Stimulated activated naive CD4-positive, alpha-beta T cell (primary cell): Measurements from ENCODE around the gene EYA4.

Experiments used
- DNase-seq, 6 experiments: peaks; one replicate each; lab custom pipeline; 2025; lab: John Stamatoyannopoulos, UW

The EYA4 gene

DNA sequence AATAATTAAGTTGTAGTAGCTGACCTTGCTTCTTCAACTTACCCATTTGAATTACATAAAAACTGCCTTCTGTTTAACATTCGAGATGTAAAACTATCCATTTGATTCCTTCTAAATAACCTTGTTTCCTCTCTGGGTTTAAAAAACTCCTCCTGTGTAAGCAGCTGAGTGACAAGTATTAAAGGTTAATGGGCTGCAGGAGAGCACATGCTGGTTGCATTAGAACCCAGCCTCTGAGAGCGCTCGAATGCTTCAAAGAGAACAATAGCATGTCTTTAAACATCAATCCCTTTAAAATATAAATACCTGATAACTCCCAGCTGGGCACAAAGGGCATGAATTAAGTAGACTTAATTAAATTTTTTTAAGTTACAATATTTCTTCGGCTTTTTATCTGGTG lies 215.8 kb downstream of the EYA4 start:
- DNase-seq, result no peak

DNA sequence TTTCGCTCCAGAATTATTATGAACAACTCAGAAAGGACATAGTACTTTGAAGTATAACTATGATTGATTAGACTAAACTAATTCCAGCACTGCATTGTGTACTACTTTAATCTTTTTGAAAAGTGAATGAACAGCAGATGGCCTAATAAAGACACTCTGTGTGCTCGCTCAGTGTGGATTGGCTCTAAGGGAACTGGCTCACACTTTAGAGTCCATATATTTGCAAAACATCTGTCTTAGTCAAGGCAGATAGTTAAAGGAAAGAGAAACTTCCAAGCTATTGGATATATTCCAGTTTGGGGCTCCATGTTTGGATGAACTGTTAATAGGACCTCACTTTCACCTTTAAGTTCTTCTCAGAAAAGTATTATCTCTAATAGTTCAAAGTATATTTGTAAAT lies 218.9 kb downstream of the EYA4 start:
- DNase-seq, result no peak

DNA sequence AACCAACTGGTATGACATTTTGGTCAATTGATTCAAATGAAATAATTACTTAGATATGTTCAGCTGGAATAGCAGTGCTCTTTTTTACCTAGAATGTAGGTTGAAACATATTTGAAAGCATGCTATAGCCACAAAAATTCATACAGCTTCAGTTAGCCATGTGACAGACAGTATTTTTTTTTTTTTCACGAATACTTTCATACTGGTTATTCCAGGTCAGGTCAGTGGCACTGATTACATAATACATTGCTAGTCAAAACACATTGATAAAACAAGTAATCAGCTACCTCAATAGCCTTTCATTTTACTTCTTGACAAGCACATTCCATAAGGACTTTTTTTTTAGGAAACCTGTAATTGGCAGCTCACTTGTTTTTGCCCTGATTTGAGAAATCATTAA lies 222.6 kb downstream of the EYA4 start:
- no peak for DNase-seq

DNA sequence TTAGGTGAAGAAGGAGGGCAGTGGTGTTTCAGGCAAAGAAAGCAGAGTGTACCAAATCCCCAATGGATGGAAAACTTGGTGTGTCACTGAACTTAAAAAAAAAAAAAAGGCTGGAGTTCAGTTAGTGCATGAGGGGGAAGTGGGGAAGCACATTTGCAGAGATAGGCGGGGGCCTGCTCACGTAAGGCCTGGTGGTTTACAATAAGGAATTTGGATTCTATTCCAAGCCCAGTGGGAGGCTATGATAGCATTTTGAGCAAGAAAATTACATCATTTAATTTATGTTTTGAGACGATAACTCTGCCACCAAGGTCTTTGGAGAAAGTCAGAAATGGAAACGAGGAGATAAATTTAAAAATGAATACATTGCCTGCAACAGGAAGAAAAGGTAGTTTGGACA lies 225.5 kb downstream of the EYA4 start:
- no peak for DNase-seq

DNA sequence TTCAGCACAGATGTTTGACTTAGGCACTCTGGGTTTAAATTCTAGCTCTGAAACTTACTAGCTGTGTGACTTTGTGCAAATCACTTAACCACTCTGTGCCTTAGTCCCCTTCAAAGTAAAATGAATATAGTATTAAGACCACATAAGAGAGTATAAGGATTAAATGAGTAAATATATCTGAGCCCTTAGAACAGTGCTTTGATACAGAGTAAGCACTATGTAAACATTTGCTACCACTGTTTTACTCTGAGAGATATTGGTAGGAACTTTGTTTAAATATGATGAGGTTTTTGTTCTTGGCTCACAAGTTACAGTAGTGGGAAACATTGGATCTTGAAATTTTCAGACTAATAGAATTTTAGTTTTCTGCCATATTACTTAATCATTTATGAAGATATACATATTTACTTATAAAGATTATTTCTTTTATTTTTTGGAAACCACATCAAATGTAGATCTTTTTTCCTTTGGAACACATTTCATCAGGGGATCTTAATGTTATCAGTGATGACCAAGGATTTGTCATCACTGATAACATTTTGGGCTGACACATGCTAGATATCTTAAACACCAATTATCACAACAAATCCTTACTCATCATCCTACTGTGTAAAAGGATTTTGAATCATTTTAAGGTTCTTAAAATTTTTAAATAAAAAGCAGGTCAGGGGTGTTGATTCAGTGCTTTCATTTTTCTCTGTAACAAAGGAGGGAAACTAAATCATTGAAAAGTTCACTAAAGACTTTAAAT lies 226.2 kb downstream of the EYA4 start:
- DNase-seq, result no peak

DNA sequence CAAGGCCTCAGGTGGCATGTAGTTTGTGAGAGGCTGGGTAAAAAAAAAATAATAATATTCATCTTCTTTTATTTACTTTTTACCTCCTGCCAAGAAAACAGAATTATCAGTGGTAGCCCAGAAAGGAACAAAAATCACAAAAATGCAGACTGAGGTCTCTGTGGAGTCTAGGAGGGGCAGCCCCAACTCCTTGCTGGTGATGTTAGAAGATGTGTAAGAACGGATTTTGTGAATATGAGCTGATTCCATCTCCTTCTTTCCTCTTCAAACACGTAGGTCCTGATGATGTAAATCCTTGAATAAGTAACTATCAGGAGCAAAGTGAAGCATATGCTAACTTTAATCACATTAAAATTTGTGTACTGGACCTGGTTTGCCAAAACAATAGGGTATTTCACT lies 226.8 kb downstream of the EYA4 start:
- DNase-seq, result no peak

DNA sequence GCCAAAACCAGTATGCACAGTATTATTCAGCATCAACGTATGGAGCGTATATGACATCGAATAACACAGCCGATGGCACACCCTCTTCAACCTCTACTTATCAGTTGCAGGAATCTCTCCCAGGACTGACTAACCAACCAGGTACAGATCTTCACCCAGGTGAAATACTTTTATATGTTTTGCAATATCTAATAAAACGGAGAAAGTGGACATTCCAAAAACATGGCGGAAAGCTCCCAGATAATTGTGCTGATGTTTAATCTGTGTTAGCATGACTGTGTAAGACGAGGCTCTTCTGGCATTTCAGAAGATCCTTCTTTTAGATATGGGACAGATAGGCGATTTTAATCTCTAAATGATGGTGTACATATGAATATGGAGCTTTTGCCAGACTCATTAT lies 227.4 kb downstream of the EYA4 start:
- DNase-seq, result no peak

DNA sequence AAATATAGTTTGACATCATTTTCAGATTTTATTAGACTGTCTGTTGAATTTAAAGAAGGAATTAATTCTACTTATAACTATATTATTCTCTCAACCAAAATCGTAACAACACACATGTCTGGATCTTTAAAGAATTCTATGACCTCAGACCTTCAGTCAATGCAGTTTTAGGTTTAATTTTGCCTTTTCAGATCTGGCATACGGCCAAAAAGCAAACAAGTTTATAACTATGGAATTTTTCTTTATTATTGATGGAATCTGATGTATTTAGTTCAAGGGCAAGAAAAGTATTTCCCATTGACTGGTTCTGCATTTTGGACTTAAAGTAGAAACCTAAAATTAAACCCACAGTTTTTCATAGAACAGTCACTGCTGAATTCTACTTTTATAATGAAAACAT lies 233.4 kb downstream of the EYA4 start:
- no peak for DNase-seq

DNA sequence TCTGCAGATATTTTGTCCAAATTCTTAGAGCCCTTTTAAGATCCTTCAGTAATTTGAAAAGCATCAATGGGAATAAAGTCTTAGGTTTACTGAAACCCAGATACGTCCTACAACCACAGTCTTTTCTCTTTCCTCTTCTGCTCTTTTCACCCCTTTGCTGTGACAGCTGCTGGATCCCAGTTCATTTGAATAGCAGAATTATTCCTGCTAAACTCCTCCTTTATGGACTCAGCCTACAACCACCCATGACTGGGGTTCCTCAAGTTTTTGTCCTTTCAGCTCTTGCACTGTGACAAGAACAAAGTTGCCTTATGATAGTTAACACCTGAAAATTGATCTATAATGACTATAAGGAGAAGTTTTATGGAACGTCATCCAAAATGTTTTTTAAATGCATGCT lies 237.5 kb downstream of the EYA4 start:
- no peak for DNase-seq

DNA sequence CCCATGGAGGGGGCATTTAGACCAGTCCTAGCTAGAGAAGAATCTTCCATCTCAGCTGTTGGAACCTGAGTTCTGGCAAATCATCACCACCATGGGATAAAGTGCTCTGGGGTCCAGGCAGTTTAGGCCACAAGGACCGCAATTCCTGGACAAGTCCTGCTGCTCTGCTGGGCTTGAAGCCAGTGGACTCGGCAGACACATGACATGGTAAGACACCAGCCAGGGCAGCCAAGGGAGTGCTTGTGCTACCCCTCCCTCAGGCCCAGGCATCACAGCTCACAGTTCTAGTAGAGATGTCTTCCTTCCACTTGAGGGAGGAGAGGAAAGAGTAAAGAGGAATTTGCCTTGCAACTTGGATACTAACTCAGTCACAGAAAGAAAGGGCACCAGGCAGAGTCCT lies 246.0 kb downstream of the EYA4 start:
- DNase-seq, result no peak

DNA sequence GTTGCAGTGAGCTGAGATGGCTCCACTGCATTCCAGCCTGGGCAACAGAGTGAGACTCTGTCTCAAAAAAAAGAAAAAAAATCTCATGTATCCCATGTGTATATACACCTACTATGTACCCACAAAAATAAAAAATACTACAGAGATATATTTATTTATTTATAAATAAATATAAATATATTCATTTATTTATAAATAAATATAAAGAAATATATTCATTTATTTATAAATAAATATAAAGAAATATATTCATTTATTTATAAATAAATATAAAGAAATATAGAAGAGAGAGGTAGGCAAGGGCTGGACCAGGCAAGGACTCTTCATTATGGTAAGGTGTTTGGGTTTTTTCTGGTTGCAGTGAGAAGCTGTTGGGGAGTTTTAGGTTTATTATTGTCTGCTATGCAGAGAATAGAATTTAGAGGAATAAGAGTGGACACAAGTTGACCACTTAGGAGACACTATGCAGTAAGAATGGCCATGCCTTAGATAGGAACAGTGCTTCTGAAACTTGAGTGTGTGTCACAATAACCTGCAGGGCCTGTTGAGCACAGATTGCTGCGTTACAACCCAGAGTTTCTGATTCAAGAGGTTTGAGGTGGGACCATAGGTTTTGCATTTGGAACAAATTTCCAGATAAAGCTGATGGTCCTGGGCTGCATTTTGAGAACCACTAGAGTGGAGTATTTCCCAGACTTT lies 254.2 kb downstream of the EYA4 start:
- no peak for DNase-seq

DNA sequence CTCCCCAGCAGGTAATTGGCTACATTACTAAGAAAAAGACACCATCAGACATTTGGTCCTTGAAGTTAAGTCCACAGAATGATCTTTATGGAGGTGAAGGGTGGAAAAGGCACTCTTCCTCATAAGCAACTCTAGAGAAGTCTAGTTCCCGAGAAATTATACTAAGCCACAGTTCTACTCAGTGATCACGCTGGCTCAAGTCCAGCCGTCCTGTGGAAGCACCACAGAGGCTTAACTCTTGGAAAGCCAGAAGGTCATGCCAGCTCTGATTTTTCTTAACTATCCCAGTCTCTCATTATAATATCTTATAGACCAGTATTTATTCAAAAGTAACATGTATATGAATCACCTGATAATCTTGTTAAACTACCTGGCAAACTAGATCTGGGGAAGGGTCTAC lies 258.5 kb downstream of the EYA4 start:
- no peak for DNase-seq

DNA sequence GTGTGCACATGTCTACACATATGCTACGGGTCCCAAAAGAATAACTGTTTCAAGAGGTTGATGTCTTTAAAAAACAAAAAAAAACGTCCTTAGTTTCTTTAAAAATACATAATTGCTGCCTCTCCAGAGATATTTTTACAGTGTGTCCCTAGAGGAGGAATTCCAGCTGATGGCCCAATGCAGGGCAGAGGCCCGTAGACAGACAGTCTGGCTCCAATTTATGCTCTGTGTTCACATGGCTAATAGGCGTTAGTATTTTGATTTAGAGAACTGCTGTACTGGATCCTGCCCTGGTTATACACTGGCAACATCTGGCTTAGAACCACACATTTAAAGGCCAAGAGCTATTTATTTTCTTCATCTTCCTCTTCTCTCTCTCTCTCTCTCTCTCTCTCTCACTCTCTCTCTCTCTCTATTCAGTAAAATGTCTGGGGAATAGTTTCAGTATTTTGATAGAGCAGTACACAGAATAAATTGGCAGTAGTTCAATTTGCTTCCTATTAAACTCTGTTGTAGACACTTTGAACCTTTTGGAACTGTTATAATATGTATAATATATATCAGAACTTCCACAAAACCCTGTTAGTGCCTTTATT lies 260.6 kb downstream of the EYA4 start:
- no peak for DNase-seq

DNA sequence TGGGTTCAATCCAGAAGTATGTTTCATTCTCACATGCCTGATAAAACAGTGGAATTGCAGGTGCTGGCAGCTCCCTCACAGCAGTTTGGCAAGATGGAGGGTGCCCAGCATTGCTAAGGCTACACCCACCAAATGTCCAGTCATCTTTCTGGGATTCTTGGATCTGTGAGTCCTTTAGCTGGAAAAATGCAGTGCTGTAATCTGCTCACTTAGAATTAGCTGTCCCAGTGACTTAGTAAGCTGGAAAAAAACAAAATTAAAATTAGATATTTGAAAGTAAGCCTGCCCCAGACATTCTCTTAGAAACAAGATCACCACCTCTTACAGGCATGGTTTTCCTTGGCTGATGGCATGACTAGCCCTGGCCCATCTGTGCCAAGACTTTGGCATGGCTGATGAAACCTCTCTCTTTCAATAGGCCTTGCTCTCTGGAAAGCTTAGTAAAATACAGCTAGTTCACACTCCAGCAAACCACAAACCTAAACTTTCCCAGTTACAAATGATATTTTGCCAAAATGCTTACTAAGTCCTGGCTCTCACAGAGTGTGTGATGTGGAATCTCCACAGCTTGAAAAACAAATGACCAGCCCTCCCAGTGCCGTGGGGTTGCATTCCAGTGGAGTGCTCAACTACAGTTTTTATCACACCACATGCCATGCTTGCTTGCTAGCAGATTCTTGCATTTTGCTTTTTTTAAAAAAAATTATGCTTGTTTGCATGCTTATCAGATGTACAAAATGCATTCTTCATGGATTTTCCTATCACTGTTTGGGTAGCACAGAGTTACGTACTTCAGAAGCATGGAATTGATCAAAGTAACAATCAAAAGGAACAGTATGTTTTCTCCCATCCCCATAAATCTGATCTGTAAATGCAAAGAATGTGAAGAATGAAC lies 261.5 kb downstream of the EYA4 start:
- DNase-seq, result no peak

DNA sequence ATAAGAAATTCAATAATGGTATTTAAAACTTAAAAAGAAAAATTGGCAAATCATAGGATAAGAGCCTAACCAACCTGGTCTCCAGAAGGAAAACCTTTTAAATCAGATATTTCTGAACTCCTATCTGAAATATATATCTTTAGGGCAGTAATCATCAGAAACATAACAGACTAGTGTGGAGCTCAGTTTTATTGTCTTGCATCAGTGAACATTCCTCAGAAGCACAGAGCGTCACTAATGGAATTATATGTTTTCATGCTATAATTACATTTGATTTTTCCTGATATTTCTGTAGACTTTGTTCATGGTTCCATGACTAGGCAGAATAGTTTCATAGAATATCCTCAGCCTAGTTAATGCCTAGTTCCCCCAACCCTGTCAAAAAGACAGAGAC lies 262.2 kb downstream of the EYA4 start:
- DNase-seq, result no peak

DNA sequence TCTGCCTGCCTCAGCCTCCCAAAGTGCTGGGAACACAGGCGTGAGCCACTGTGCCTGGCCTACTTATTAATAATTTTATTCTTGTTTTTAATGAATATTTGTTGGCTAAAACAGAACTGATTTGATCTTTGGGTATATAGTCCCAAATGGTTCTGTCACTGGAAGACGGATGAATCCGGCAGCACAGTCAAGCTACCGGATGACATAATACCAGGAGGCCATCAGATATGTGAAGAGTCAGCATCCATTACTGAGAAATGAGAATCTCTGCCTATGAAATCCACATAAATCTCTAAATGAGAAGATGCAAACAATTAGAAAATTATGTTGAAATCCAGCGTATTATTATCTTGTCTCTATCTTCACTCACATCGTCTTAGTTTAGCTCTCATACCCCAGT lies 263.0 kb downstream of the EYA4 start:
- no peak for DNase-seq

DNA sequence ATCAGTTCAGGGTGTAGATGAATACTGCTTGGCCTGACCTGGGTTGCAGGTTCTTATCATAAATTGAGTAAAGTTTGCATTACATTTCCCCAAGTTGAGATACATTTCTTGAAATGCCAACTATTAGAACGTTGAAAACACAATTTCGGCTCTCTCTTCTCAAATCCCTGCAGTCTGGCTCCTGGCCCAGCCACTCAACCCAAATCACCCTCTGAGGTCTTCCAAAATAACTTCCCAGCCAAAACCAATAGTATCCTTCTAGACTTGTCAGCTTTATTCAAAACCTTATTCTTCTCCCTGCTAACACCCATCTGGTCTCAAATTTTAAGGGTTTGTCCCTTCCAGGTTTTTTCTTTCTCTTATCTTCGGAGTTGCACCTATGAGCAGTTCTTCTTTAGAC lies 263.6 kb downstream of the EYA4 start:
- DNase-seq, result no peak

DNA sequence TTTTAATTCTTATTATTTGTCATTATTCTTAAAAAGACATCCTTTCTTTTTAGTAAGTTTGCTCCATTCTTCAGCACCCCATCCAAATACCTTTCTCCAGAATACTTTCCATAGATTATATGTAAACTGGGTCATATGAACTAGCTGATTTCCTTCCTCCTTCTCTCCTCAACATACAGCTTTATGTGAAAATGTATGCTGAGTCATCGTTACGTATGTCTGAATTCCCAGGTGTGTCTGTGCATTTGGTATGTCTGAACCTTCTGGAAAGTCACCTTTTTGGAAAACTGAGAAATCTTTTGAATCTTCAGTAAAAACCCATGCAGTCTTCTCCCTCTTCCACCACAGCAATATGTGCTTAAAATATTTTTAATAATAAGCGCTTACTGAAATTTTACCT lies 264.5 kb downstream of the EYA4 start:
- no peak for DNase-seq

DNA sequence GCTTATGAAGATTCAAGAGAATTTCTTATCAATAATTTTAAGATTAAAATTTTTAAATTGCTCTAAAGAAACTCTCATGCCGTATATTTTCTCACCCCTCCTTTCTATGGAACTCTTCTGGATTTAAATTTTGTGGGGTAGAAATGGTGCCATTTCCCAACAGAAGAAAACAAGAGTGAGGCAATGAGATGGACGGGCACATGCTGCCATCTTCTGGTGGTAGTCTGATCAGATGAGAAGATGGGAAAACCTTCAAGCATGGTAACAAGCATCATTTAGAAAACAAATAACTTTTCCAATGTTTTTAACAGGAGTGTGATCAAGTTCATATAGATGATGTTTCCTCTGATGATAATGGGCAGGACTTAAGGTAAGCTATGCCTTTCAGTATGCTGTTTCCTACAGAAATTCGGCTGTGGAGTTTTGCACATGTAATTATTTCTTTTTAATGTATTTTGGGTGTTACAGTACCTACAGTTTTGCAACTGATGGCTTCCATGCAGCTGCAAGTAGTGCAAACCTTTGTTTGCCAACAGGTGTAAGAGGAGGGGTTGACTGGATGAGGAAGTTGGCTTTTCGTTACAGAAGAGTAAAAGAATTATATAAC lies 271.4 kb downstream of the EYA4 start:
- DNase-seq, result peak in 1 of 6 experiments; percentile 1

DNA sequence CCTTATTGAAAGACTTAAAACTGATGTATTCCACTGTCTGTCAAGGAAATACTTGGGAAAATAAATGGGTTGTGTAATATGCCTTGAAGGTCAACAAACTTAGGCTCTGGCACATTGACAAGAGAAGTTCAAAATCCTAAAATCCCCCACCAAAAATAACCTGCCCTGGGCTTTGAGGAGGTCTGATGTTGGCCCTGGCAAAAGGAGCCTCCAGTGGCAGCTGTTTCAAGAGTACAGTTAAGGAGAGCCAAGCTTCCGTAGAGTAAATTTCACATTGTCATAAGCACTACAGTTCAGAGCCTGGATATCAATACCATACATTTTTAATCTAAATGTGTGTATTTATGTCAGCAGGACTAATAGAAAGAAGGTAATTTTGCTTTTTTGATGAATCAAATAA lies 282.7 kb downstream of the EYA4 start:
- no peak for DNase-seq

DNA sequence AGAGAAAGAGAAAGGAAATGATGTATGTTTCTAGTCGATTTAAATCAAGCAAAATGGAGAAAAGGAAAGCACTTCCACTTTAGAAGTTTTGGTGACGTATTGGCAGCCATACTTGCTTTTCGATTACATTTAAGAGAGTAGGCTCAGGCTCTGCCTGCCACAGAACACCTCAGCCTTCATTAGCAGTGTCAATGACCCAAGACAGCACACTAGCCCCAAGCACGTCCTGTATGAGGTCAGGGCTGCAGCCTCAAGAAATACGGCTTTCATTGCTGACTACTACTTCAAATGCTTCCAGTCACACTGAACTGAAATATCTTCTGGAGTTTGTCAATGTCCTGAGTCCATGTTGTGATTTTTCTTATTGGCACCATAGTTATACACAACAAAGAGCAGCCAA lies 285.3 kb downstream of the EYA4 start:
- no peak for DNase-seq

DNA sequence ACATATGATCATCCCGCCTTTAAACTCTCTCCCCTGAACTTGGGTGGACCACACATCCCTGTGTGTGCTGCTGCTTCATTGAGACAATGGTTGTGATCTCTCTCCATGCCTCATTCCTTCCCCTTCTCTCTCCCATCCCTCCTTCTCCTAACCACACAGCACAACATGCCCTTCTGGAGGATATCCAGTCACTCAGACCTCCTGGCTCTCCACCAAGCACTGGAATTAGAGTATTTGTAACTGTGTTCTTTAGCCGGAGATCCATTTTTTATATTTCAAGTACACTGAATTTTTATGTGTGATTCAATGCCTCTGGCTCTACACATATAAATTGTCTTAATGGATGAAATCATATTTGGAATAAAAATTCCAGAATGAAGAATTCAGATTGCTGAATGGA lies 287.4 kb downstream of the EYA4 start:
- no peak for DNase-seq
